ENCODE data around the gene TBC1D2. TPM values are rescaled to one million over a fixed set of nuclear protein-coding genes. Genes with fewer than 3 reads are reported as not detected.

TBC1D2 gene
- total RNA-seq, 1 donor from 2014 or later: 2.3 TPM

- H3K4me1 Mint-ChIP-seq (ENCODE audit: unreplicated experiment): peaks cover 12% of the 10 kb centered on the region
- H3K36me3 Mint-ChIP-seq (ENCODE audit: low read depth, unreplicated experiment): no peaks in the 10 kb centered on the region
- TF ChIP-seq, protein P1, sequence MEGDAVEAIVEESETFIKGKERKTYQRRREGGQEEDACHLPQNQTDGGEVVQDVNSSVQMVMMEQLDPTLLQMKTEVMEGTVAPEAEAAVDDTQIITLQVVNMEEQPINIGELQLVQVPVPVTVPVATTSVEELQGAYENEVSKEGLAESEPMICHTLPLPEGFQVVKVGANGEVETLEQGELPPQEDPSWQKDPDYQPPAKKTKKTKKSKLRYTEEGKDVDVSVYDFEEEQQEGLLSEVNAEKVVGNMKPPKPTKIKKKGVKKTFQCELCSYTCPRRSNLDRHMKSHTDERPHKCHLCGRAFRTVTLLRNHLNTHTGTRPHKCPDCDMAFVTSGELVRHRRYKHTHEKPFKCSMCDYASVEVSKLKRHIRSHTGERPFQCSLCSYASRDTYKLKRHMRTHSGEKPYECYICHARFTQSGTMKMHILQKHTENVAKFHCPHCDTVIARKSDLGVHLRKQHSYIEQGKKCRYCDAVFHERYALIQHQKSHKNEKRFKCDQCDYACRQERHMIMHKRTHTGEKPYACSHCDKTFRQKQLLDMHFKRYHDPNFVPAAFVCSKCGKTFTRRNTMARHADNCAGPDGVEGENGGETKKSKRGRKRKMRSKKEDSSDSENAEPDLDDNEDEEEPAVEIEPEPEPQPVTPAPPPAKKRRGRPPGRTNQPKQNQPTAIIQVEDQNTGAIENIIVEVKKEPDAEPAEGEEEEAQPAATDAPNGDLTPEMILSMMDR (IDR thresholded peaks at IDR 0.05; ENCODE audit: unreplicated experiment): no peak
- no peaks in the 10 kb centered on the region for H3K9me3 Mint-ChIP-seq (ENCODE audit: unreplicated experiment)
- no peak overlapping the region for H3K4me3 Mint-ChIP-seq (ENCODE audit: unreplicated experiment)
- H3K27me3 Mint-ChIP-seq (ENCODE audit: unreplicated experiment): peaks cover 5% of the 10 kb centered on the region
- DNase-seq (ENCODE audit: low spot score): no peak
- H3K27ac Mint-ChIP-seq (ENCODE audit: unreplicated experiment): no peak overlapping the region
These were observed 9.1 kb upstream of the TBC1D2 start for GRCh38 chr9:98264516-98264915.

DNA sequence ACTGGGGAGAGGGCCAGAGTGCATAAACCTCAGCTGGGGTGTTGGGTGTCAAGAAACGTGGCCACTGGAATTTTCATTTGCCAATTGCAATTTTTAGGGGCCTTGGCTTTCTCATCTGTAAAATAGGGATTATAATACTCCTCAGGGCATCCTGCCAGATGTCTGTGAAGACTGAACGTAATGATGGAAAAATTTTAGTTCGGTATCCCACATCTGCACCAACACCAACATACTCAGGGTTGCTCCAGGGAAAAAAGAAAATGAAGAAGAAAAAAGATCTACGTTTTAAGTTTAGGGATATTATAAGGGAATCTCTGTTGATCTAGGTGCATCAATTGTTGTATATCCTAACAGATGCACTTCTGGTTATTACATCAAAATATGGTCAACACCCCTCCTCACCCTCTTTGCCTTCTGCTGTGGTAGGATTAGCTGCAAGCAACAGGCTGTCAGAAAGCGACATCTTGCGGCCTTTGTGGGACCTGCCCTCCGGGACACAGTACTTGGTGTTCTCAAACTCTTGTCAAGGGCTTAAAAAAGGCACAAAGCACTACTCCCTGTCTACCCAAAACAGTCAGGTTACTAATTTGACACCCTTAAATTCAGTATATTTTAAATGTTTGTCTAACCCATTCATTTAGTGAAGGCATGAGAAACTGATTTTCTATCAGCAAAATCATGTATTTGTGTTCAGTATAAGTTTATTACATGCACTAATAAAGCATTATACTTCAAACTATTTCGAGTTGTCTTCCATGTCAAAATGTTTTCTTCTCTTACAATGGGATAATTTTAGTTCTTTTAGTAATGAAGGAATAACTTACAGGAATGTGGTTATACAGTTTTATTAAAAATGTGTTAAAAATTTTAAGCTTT is 8.3 kb upstream of the TBC1D2 start:
- Mint-ChIP-seq H3K27ac (ENCODE audit: unreplicated experiment) (peak overlapping the region; percentile 61), H3K9me3 (ENCODE audit: unreplicated experiment) (no peaks in the 10 kb centered on the region), H3K27me3 (ENCODE audit: unreplicated experiment) (peaks cover 4% of the 10 kb centered on the region), H3K4me3 (ENCODE audit: unreplicated experiment) (no peak overlapping the region), H3K4me1 (ENCODE audit: unreplicated experiment) (peaks cover 12% of the 10 kb centered on the region), H3K36me3 (ENCODE audit: low read depth, unreplicated experiment) (no peaks in the 10 kb centered on the region)
- peak; percentile 83 for DNase-seq (ENCODE audit: low spot score)
- TF ChIP-seq, protein P1 (IDR thresholded peaks at IDR 0.05; ENCODE audit: unreplicated experiment): peak; percentile 61

- Mint-ChIP-seq H3K4me3 (ENCODE audit: unreplicated experiment) (no peak overlapping the region), H3K27me3 (ENCODE audit: unreplicated experiment) (peaks cover 3% of the 10 kb centered on the region), H3K9me3 (ENCODE audit: unreplicated experiment) (no peaks in the 10 kb centered on the region), H3K4me1 (ENCODE audit: unreplicated experiment) (peaks cover 12% of the 10 kb centered on the region), H3K27ac (ENCODE audit: unreplicated experiment) (peak overlapping the region; percentile 58), H3K36me3 (ENCODE audit: low read depth, unreplicated experiment) (no peaks in the 10 kb centered on the region)
- no peak for DNase-seq (ENCODE audit: low spot score)
- TF ChIP-seq, protein P1 (IDR thresholded peaks at IDR 0.05; ENCODE audit: unreplicated experiment): no peak
These were observed 7.6 kb upstream of the TBC1D2 start for GRCh38 chr9:98263080-98263479.

DNA sequence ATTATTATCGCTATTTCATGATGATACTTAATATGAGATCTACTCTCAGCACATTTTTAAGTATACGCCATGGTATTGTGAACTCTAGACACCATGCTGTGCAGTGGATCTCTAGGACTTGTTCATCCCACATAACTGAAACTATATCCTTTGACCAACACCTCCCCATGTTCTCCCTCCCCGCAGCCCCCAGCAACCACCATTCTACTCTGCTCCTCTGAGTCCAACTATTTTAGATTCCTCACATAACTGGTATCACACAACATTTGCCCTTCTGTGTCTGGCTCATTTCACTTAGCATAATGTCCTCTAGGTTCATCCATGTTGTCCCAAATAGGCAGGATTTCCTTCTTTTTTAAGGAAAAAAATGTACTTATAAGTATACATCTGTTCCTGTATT is 6.6 kb upstream of the TBC1D2 start:
- DNase-seq (ENCODE audit: low spot score): no peak
- peaks cover 3% of the 10 kb centered on the region for H3K27me3 Mint-ChIP-seq (ENCODE audit: unreplicated experiment)
- no peak overlapping the region for H3K4me3 Mint-ChIP-seq (ENCODE audit: unreplicated experiment)
- peaks cover 7% of the 10 kb centered on the region for H3K4me1 Mint-ChIP-seq (ENCODE audit: unreplicated experiment)
- H3K9me3 Mint-ChIP-seq (ENCODE audit: unreplicated experiment): no peaks in the 10 kb centered on the region
- no peaks in the 10 kb centered on the region for H3K36me3 Mint-ChIP-seq (ENCODE audit: low read depth, unreplicated experiment)
- TF ChIP-seq, protein P1 (IDR thresholded peaks at IDR 0.05; ENCODE audit: unreplicated experiment): no peak
- peak overlapping the region; percentile 78 for H3K27ac Mint-ChIP-seq (ENCODE audit: unreplicated experiment)

- DNase-seq (ENCODE audit: low spot score): no peak
- no peak overlapping the region for H3K27ac Mint-ChIP-seq (ENCODE audit: unreplicated experiment)
- H3K4me3 Mint-ChIP-seq (ENCODE audit: unreplicated experiment): no peak overlapping the region
- peaks cover 8% of the 10 kb centered on the region for H3K4me1 Mint-ChIP-seq (ENCODE audit: unreplicated experiment)
- TF ChIP-seq, protein P1 (IDR thresholded peaks at IDR 0.05; ENCODE audit: unreplicated experiment): no peak
- no peaks in the 10 kb centered on the region for H3K36me3 Mint-ChIP-seq (ENCODE audit: low read depth, unreplicated experiment)
- H3K9me3 Mint-ChIP-seq (ENCODE audit: unreplicated experiment): no peaks in the 10 kb centered on the region
- H3K27me3 Mint-ChIP-seq (ENCODE audit: unreplicated experiment): peaks cover 2% of the 10 kb centered on the region
These were observed 5.2 kb upstream of the TBC1D2 start for GRCh38 chr9:98260635-98261034.
